Gastroesophageal sphincter (tissue), 4 donors: Measurements from ENCODE around the gene BPIFB6. TPM values are rescaled to one million over a fixed set of nuclear protein-coding genes. Genes with fewer than 3 reads are reported as not detected.

Experiments
- ATAC-seq: fragments of 150-250 bp; one replicate; pipeline ENCODE4 v1.9.1; 2016; ENCODE audit warnings: mild to moderate bottlenecking, moderate library complexity
- H3K27ac ChIP-seq, 4 donors: fragments of 200-600 bp; sonication (generic) in 3 of 4; 1 replicate in 3 of 4; 2 replicates in 1 of 4; pipeline ENCODE4 v1.5.1; 2016 to 2019
- H3K27me3 ChIP-seq: fragments of 200-600 bp; sonication (generic); one replicate; pipeline ENCODE4 v1.5.1; 2019
- H3K36me3 ChIP-seq, 2 donors: fragments of 200-600 bp; sonication (generic); one replicate each; pipeline ENCODE4 v1.5.1; 2019; ENCODE audit warnings: control low read depth in 1 of 2
- H3K4me1 ChIP-seq, 3 donors: fragments of 200-600 bp; sonication (generic); 1 replicate in 2 of 3; 2 replicates in 1 of 3; pipeline ENCODE4 v1.5.1; 2016 to 2019; ENCODE audit warnings: control low read depth in 2 of 3
- H3K4me3 ChIP-seq, 2 donors: fragments of 200-600 bp; sonication (generic); one replicate each; pipeline ENCODE4 v1.5.1; 2019; ENCODE audit warnings: mild to moderate bottlenecking in 1 of 2, moderate library complexity in 1 of 2
- H3K9me3 ChIP-seq, 3 donors: fragments of 200-600 bp; sonication (generic); one replicate each; pipeline ENCODE4 v1.5.1; 2017 to 2019; ENCODE audit warnings: control low read depth in 2 of 3
- EP300 ChIP-seq: sonication (generic); formaldehyde crosslinking; IDR thresholded peaks from one replicate; pipeline ENCODE4 v1.6.1; 2017; ENCODE audit warnings: antibody characterized with exemption, mild to moderate bottlenecking
- POLR2A ChIP-seq, 2 donors: fragments of 450-650 bp; IDR thresholded peaks; one replicate each; pipeline ENCODE4 v1.6.1; 2017; ENCODE audit warnings: antibody characterized with exemption in 2 of 2, mild to moderate bottlenecking in 2 of 2, moderate library complexity in 1 of 2
- POLR2AphosphoS5 ChIP-seq: sonication (generic); formaldehyde crosslinking; IDR thresholded peaks from one replicate; pipeline ENCODE4 v1.6.1; 2017; ENCODE audit warnings: antibody characterized with exemption
- WGBS, 2 donors: methylation state at CpG; one replicate each; pipeline ENCODE4 v1.1.5; 2018; ENCODE audit warnings: low coverage in 1 of 2; 5-methylcytosine and 5-hydroxymethylcytosine counted together
- total RNA-seq, 4 donors: library from RNA; depleted of rRNA; stranded (reverse); fragments of >200 nt; gene quantifications; one replicate each; pipeline ENCODE4 v1.1.0, GENCODE V29; 2016
- TF ChIP-seq, protein P1 (sequence below), 4 experiments: fragments of 200-600 bp in 2 of 4; fragments of 450-650 bp in 2 of 4; sonication (generic) in 1 of 4; IDR thresholded peaks; one replicate each; pipeline ENCODE4 v1.5.1; 2017 to 2019; ENCODE audit warnings: antibody characterized with exemption in 4 of 4, mild to moderate bottlenecking in 2 of 4, moderate library complexity in 2 of 4

The BPIFB6 gene
- total RNA-seq, 4 donors from 2014 or later: not detected

DNA sequence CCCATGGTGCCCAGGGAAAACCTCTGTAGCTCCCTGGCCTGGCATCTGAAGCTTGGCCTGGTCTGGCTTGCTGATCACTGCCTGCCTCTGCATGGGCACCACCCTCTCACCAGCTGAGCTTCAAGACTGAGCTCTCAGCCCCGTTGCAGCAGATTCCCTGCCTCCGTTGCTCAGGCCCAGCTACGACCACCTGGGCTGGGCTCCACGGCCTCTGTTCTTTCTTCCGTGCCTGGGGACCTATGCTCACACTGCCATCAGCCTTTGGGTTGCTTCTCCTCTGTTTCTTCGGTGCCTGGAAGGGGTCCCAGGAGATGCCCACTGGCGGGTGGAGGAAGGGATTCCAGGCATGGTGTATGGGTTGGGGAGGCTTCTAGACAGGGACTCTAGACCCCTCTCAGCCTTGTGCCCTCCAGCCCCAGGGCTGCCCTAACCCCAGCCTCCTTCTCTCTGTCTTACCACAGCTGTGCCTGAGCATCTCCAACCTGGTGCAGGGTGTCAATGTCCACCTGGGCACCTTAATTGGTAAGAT lies 14.8 kb upstream of the BPIFB6 start:
- Histone ChIP-seq H3K36me3 (no peaks in the 10 kb centered on the region), H3K9me3 (no peaks in the 10 kb centered on the region), H3K4me1 (no peaks in the 10 kb centered on the region), H3K27ac (no peak overlapping the region), H3K4me3 (no peak overlapping the region), H3K27me3 (peaks cover 47% of the 10 kb centered on the region)
- 60% methylated on average over 1 of the region's 7 CpGs; no CpG with 5 or more reads in 1 of the 2 donors for WGBS, 2 donors
- TF ChIP-seq EP300 (no peak), POLR2AphosphoS5 (no peak), POLR2A (IDR thresholded peaks at IDR 0.05) (no peak)
- TF ChIP-seq, protein P1, sequence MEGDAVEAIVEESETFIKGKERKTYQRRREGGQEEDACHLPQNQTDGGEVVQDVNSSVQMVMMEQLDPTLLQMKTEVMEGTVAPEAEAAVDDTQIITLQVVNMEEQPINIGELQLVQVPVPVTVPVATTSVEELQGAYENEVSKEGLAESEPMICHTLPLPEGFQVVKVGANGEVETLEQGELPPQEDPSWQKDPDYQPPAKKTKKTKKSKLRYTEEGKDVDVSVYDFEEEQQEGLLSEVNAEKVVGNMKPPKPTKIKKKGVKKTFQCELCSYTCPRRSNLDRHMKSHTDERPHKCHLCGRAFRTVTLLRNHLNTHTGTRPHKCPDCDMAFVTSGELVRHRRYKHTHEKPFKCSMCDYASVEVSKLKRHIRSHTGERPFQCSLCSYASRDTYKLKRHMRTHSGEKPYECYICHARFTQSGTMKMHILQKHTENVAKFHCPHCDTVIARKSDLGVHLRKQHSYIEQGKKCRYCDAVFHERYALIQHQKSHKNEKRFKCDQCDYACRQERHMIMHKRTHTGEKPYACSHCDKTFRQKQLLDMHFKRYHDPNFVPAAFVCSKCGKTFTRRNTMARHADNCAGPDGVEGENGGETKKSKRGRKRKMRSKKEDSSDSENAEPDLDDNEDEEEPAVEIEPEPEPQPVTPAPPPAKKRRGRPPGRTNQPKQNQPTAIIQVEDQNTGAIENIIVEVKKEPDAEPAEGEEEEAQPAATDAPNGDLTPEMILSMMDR (IDR thresholded peaks at IDR 0.05): no peak
- ATAC-seq: no peak

DNA sequence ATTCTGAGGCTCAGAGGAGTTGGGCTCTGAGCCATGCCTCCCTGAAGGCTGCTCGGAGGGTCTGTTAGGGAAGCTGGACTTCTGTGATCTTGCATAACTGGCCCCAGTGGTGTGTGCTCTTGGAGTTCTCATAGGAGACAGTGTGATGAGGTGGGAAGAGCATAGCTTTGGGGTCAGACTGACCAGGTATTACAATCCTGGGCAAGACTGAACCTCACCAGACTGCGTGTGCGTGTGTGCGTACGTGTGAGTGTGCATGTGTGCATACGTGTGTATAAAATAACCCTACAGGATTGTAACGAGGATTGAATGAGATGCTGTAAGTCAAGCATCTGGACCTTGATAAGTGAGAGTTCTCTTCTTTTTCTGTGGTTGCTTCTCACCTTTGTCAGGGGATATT lies 13.9 kb upstream of the BPIFB6 start:
- WGBS, 2 donors: 83 to 88% methylated on average over 6 of the region's 7 CpGs
- Histone ChIP-seq H3K9me3 (no peaks in the 10 kb centered on the region), H3K27ac (no peak overlapping the region), H3K36me3 (no peaks in the 10 kb centered on the region), H3K4me3 (no peak overlapping the region), H3K27me3 (peaks cover 41% of the 10 kb centered on the region), H3K4me1 (no peaks in the 10 kb centered on the region)
- ATAC-seq: no peak
- TF ChIP-seq POLR2A (IDR thresholded peaks at IDR 0.05): no peak
- TF ChIP-seq POLR2AphosphoS5: no peak
- TF ChIP-seq, protein P1 (IDR thresholded peaks at IDR 0.05): no peak
- no peak for TF ChIP-seq EP300

DNA sequence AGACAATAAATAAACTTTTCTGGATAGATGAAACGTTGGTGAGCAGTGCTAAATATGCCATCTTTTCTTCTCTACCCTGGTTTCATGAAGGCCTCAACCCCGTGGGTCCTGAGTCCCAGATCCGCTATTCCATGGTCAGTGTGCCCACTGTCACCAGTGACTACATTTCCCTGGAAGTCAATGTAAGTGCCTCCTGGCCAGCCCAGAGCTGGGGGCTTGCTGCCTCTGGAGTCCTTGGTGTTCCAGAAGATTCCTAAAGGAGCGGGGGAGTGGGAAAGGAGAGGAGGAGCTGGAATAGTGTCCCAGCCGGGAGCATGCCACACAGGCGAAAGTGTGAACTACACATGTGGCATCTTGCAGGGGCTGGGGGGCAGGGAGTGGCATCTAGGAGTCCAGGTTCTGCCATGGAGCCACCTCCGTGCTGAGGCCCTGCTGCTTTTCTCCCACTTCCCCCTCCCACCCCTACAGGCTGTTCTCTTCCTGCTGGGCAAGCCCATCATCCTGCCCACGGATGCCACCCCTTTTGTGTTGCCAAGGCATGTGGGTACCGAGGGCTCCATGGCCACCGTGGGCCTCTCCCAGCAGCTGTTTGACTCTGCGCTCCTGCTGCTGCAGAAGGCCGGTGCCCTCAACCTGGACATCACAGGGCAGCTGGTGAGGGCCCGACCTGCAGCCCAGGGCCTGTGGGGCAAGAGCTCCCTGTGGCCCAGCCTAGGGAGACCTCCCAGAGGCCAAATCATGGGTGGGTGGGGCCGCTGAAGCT lies 13.1 kb upstream of the BPIFB6 start:
- 26 to 49% methylated on average over 3 of the region's 14 CpGs for WGBS, 2 donors
- Histone ChIP-seq H3K9me3 (no peaks in the 10 kb centered on the region), H3K4me1 (no peaks in the 10 kb centered on the region), H3K27me3 (peaks cover 37% of the 10 kb centered on the region), H3K36me3 (no peaks in the 10 kb centered on the region), H3K4me3 (no peak overlapping the region), H3K27ac (no peak overlapping the region)
- TF ChIP-seq, protein P1 (IDR thresholded peaks at IDR 0.05): no peak
- no peak for TF ChIP-seq POLR2A (IDR thresholded peaks at IDR 0.05)
- no peak for TF ChIP-seq POLR2AphosphoS5
- TF ChIP-seq EP300: no peak
- ATAC-seq: no peak

DNA sequence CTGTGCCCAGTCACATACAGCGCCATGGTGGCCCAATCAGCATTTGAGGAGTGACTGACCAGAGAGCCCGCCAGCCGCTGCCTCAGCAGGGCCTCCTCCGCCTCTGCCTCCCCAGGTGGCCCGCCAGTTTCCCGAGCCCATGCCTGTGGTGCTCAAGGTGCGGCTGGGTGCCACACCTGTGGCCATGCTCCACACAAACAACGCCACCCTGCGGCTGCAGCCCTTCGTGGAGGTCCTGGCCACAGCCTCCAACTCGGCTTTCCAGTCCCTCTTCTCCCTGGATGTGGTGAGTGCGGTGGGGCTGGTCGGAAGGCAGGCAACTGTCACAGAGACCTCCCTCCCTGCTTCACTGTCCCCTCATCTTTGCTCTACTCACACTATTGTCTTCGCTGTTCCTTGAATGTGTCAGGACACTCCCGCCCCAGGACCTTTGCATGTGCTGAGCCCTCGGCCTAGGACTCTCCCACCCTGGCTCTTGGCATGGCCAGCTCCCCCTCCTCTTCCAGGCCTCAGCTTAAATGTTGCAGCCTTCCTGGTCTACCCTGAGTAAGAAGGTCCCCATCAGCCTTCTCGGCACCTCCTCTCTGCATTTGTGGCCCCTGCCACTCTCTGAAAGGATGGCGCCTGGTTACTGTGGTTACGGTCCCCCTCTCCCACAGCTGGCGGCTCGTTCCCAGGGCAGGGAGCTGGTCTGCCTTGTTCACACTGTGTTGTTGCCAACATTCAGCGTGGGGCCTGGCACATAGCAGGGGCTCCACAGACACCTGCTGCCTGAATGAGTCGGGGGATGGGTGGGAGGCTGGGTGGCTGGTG lies 11.8 kb upstream of the BPIFB6 start:
- no peak for ATAC-seq
- H3K9me3 ChIP-seq: no peaks in the 10 kb centered on the region
- 40 to 85% methylated on average over 1 to 5 of the region's 23 CpGs for WGBS, 2 donors
- H3K27me3 ChIP-seq: peaks cover 24% of the 10 kb centered on the region
- no peak for TF ChIP-seq POLR2AphosphoS5
- no peak for TF ChIP-seq POLR2A (IDR thresholded peaks at IDR 0.05)
- TF ChIP-seq EP300: no peak
- TF ChIP-seq, protein P1 (IDR thresholded peaks at IDR 0.05): no peak
- H3K27ac ChIP-seq: no peak overlapping the region
- no peaks in the 10 kb centered on the region for H3K4me1 ChIP-seq
- H3K4me3 ChIP-seq: no peak overlapping the region
- no peaks in the 10 kb centered on the region for H3K36me3 ChIP-seq
